K562 (cell line): ENCODE measurements around the gene GFOD1. TPM values are rescaled to one million over a fixed set of nuclear protein-coding genes. Genes with fewer than 3 reads are reported as not detected.

ENCODE experiments used
- ATAC-seq: fragments of 200-7000 bp; cut with Tn5 transposase; 3 replicates; pipeline ENCODE4 v1.9.1; 2020; ENCODE audit warnings: moderate library complexity
- BruUV-seq: library from RNA; stranded (reverse); fragments of 400-500 nt; replicated peaks from 2 replicates; lab custom pipeline; 2021; lab: Mats Ljungman, UMichigan
- CTCF ChIA-PET: fragments of 300-600 bp; formaldehyde crosslinking; extraction: SDS; loops from one replicate; lab custom pipeline; 2021; ENCODE audit warnings: low intra/inter-chr PET ratio; lab: Yijun Ruan, JAX
- POLR2A ChIA-PET: fragments of 300-600, 350-650 bp; sonication (Branson Sonifier 250); formaldehyde crosslinking; extraction: SDS; loops from one replicate; lab custom pipeline; 2021; ENCODE audit warnings: antibody characterized with exemption, inconsistent platforms; lab: Yijun Ruan, JAX
- DNase-seq, 4 experiments: peaks; one replicate each; pipeline versions ENCODE4 v3.0.0 to v3.0.0-alpha.2; 2011 to 2018; ENCODE audit warnings: low spot score in 3 of 4, mixed read lengths in 3 of 4; ENCODE audit errors: extremely low read depth in 1 of 4
- FAIRE-seq: peaks from 2 replicates; lab custom pipeline; 2011; peaks lifted over from hg19 to GRCh38; lab: Jason Lieb, UNC
- H2AFZ ChIP-seq: 2 replicates; pipeline ENCODE4 v1.6.0; 2011; ENCODE audit warnings: low read depth, low read length, control low read depth, inconsistent platforms
- H3K27ac ChIP-seq: fragments of 200-600 bp; 3 replicates; pipeline ENCODE4 v1.8.0; 2011; ENCODE audit warnings: low read depth, mild to moderate bottlenecking, control low read depth, inconsistent platforms, low read length, moderate library complexity, mixed read lengths; ENCODE audit errors: extremely low read depth
- H3K27me3 ChIP-seq, 2 experiments: fragments of 300-600 bp in 1 of 2; 2 replicates in 1 of 2; 3 replicates in 1 of 2; pipeline versions ENCODE4 v1.6.0 to v1.8.0; 2011; ENCODE audit warnings: inconsistent platforms in 2 of 2, low read length in 2 of 2, mild to moderate bottlenecking in 1 of 2, mixed read lengths in 1 of 2, moderate library complexity in 1 of 2; ENCODE audit not compliant: control insufficient read depth in 2 of 2, insufficient read depth in 2 of 2
- H3K36me3 ChIP-seq: fragments of 300-600 bp; 3 replicates; pipeline ENCODE4 v1.8.0; 2011; ENCODE audit warnings: mild to moderate bottlenecking, low read length, inconsistent platforms; ENCODE audit not compliant: control insufficient read depth, insufficient read depth
- H3K4me1 ChIP-seq, 2 experiments: fragments of 200-600 bp in 1 of 2; replicated peaks in 1 of 2; 2 replicates in 1 of 2; 3 replicates in 1 of 2; pipeline versions ENCODE4 v1.5.1 to v1.8.0; 2011; ENCODE audit warnings: inconsistent platforms in 2 of 2, low read length in 2 of 2, mild to moderate bottlenecking in 1 of 2, mixed read lengths in 1 of 2, moderate library complexity in 1 of 2; ENCODE audit not compliant: control insufficient read depth in 2 of 2, insufficient read depth in 2 of 2
- H3K4me2 ChIP-seq: 2 replicates; pipeline ENCODE4 v1.6.1; 2011; ENCODE audit warnings: low read length, control low read depth, inconsistent platforms, mixed read lengths; ENCODE audit not compliant: insufficient read depth
- H3K4me3 ChIP-seq: fragments of 200-600 bp; sonication (generic), shearing (Covaris generic); 2 replicates; pipeline ENCODE4 v1.5.1; 2016; ENCODE audit warnings: control low read depth, inconsistent platforms
- H3K79me2 ChIP-seq: fragments of 200-600 bp; 3 replicates; pipeline ENCODE4 v1.8.0; 2011; ENCODE audit warnings: low read length, inconsistent platforms; ENCODE audit not compliant: control insufficient read depth, insufficient read depth
- H3K9ac ChIP-seq, 2 experiments: 2 replicates each; pipeline versions ENCODE4 v1.6.0 to v1.6.1; 2011; ENCODE audit warnings: low read depth in 2 of 2, low read length in 2 of 2, control low read depth in 1 of 2, inconsistent platforms in 1 of 2, mild to moderate bottlenecking in 1 of 2, mixed read lengths in 1 of 2; ENCODE audit not compliant: insufficient read depth in 1 of 2
- H3K9me1 ChIP-seq: one replicate; pipeline ENCODE4 v1.6.0; 2011; ENCODE audit warnings: inconsistent platforms, mild to moderate bottlenecking, low read length, moderate library complexity; ENCODE audit not compliant: control insufficient read depth, insufficient read depth
- H3K9me3 ChIP-seq: replicated peaks from 2 replicates; pipeline ENCODE4 v1.5.1; 2011; ENCODE audit warnings: low read depth, low read length, inconsistent platforms; ENCODE audit not compliant: control insufficient read depth, insufficient read depth
- H4K20me1 ChIP-seq: replicated peaks from 2 replicates; pipeline ENCODE4 v1.6.1; 2011; ENCODE audit warnings: low read length, inconsistent platforms, mixed read lengths; ENCODE audit not compliant: control insufficient read depth, insufficient read depth
- BCL6 ChIP-seq: fragments of 250-450 bp; sonication (Bioruptor Pico); IDR thresholded peaks from 2 replicates; pipeline ENCODE4 v1.4.0; 2020
- CTCFL ChIP-seq: IDR thresholded peaks from 2 replicates; pipeline ENCODE4 v1.6.1; 2011; ENCODE audit warnings: borderline replicate concordance, low read depth, mild to moderate bottlenecking, moderate library complexity, low read length; ENCODE audit not compliant: insufficient read depth, poor library complexity, severe bottlenecking
- HNRNPL ChIP-seq: fragments of 200-400 bp; formaldehyde crosslinking; IDR thresholded peaks from 2 replicates; pipeline ENCODE4 v1.6.1; 2017; ENCODE audit warnings: low read depth, mild to moderate bottlenecking, low read length
- KLF6 ChIP-seq: fragments of 250-450 bp; sonication (Bioruptor Pico); IDR thresholded peaks from 2 replicates; pipeline ENCODE4 v1.4.0; 2020; ENCODE audit warnings: mild to moderate bottlenecking, moderate library complexity, borderline replicate concordance
- NR4A1 ChIP-seq, 2 experiments: fragments of 250-450 bp in 1 of 2; fragments of 450-650 bp in 1 of 2; sonication (Bioruptor Pico) in 1 of 2; IDR thresholded peaks; 2 replicates each; pipeline versions ENCODE4 v1.4.0 to v1.6.1; 2016 to 2020; ENCODE audit warnings: mild to moderate bottlenecking in 2 of 2, missing compliant biosample characterization in 1 of 2, missing genetic modification characterization in 1 of 2, moderate library complexity in 1 of 2
- RB1 ChIP-seq: fragments of 450-650 bp; IDR thresholded peaks from 2 replicates; pipeline ENCODE4 v1.6.1; 2017; ENCODE audit warnings: low read depth, mild to moderate bottlenecking
- ZNF263 ChIP-seq: sonication (generic); formaldehyde crosslinking; IDR thresholded peaks from 2 replicates; pipeline ENCODE4 v1.8.0; 2022; ENCODE audit warnings: mild to moderate bottlenecking, missing genetic modification reagents, borderline replicate concordance
- ZNF431 ChIP-seq: sonication (generic); formaldehyde crosslinking; IDR thresholded peaks from 2 replicates; pipeline ENCODE4 v1.8.0; 2022; ENCODE audit warnings: mild to moderate bottlenecking, missing genetic modification reagents
- WGBS: fragments of 100-300 bp; shearing (Covaris generic); methylation state at CpG from one replicate; pipeline ENCODE4 v1.1.6; 2016; ENCODE audit warnings: low coverage, mixed read lengths; ENCODE audit not compliant: insufficient coverage; ENCODE audit errors: missing lambda C conversion rate; 5-methylcytosine and 5-hydroxymethylcytosine counted together
- in situ Hi-C: fragments of 300-500 bp; cut with MboI; formaldehyde crosslinking; loops from 4 replicates; pipeline ENCODE4 v1.15.0; 2018; ENCODE audit warnings: inconsistent platforms, mixed read lengths
- intact Hi-C: fragments of 100-400 bp; cut with micrococcal nuclease; formaldehyde crosslinking; loops from 2 replicates; pipeline ENCODE4 v1.14.2; 2022
- polyA plus RNA-seq, 8 experiments: library from polyadenylated mRNA; depleted of rRNA in 4 of 8; stranded (reverse) in 5 of 8; unstranded in 3 of 8; fragments of >200 nt; fragmentation: Nextera tagmentation in 2 of 8; fragmentation: Illumina TruSeq in 1 of 8; extraction: Ambion mirVana in 2 of 8; extraction: Trizol in 1 of 8; gene quantifications; 2 replicates each; pipeline versions ENCODE4 v1.2.1 to v1.2.3, GENCODE V29; 2011 to 2014; ENCODE audit warnings: inconsistent platforms in 1 of 8, missing spikeins in 1 of 8
- total RNA-seq, 7 experiments: library from RNA; depleted of rRNA in 6 of 7; stranded (reverse); fragments of >200 nt in 6 of 7; fragmentation: Illumina TruSeq in 2 of 7; extraction: Trizol in 2 of 7; gene quantifications; 2 replicates each; pipeline versions ENCODE4 v1.2.1 to v1.2.3, GENCODE V29; 2011 to 2021; ENCODE audit warnings: low replicate concordance in 1 of 7
- TF ChIP-seq, protein P1 (sequence below): fragments of 450-650 bp; formaldehyde crosslinking; IDR thresholded peaks from 2 replicates; pipeline ENCODE4 v1.4.0; 2020; ENCODE audit warnings: mild to moderate bottlenecking
- TF ChIP-seq, protein P2 (sequence below), 3 experiments: IDR thresholded peaks in 2 of 3; conservative IDR thresholded peaks in 1 of 3; 2 replicates each; pipeline ENCODE4 v1.5.1; 2011 to 2012; ENCODE audit warnings: low read length in 3 of 3, mild to moderate bottlenecking in 3 of 3, control low read depth in 2 of 3, improper control_type of control experiment in 1 of 3, inconsistent platforms in 1 of 3, low read depth in 1 of 3, mixed read lengths in 1 of 3, moderate library complexity in 1 of 3; ENCODE audit not compliant: insufficient read depth in 2 of 3

Gene GFOD1
- total and polyA plus RNA-seq, 9 of the 15 experiments (the other 6 are each of a cell fraction or from before 2014, with no cell fraction given) = 3.8 to 12.0 (median 8.2) TPM

DNA sequence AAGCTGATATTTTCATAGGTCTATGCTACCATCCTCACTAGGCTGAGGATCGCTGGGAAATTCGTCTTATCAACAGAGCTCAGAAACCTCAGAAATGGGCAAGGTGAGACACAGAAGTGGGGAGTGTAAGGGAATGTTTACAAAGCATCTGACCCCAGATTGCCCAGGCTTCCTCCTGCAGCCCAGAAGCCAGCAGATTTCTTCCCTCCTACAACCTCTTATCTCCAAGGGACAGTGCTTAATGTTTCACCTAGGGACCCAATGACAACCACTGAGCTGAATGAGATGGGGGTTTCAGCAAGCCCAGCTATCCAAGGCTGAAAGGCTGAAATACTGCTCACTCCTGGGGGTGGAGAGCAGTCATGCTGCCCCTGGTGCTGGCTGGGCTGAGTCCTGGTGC is 106.6 kb downstream of the GFOD1 start (continued):
- TF ChIP-seq, protein P1, sequence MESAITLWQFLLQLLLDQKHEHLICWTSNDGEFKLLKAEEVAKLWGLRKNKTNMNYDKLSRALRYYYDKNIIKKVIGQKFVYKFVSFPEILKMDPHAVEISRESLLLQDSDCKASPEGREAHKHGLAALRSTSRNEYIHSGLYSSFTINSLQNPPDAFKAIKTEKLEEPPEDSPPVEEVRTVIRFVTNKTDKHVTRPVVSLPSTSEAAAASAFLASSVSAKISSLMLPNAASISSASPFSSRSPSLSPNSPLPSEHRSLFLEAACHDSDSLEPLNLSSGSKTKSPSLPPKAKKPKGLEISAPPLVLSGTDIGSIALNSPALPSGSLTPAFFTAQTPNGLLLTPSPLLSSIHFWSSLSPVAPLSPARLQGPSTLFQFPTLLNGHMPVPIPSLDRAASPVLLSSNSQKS (CRISPR knock-in tag) = no peak
- TF ChIP-seq NR4A1 (CRISPR knock-in tag; IDR thresholded peaks at IDR 0.05) (no peak), NR4A1 (tag; IDR thresholded peaks at IDR 0.05) (no peak)

DNA sequence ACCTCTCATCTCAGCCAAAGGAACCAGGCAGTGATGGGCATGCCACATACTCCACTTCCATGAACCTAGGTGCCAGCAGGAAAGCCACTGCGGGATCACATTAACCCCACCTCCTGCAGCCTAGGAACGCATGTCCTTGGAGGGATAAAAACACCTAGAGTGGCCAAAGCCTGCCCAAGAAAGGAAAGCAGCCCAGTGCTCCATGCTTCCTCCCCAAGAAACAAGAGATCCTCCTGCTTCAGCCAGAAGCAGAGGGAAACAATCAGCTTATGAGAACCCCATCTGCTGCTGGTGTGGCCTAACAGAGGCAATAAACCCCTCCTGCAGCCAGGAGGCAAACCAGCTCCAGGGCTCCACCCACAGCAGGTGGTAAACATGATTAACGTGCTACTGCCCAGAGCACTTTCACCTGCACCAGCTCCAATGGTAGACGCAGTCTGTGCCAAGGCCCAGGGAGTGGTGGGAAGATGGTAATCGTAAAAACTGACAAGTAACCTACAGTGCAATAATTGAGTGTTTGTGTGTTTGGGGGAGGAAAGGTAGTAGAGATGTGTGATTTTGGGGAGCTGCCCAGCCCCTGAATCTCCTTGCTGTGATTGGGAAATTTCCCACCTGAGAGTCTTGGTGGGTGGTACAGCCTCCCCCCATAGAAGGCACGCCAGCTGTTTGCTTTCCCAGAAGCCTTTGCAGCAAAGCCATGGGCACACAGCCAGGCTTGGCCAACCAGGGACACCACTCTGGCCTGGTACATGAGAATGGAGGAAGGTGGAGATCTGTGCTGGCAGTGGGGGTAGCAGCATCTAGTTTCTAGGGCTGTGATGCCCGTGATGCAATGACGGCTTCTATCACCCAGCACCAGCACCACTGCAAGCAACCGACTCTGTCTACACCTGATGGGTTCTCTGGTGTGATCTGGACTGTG is 108.5 kb downstream of the GFOD1 start:
- ATAC-seq = no peak
- no peak overlapping the region for H3K4me3 ChIP-seq
- POLR2A ChIA-PET = interaction anchor here (0.7 to 0.9 kb wide), 2 partner anchors 17 to 957 kb away, joined by 3 to 4 read pairs; no protein-coding TSS in a partner anchor
- TF ChIP-seq, protein P2, sequence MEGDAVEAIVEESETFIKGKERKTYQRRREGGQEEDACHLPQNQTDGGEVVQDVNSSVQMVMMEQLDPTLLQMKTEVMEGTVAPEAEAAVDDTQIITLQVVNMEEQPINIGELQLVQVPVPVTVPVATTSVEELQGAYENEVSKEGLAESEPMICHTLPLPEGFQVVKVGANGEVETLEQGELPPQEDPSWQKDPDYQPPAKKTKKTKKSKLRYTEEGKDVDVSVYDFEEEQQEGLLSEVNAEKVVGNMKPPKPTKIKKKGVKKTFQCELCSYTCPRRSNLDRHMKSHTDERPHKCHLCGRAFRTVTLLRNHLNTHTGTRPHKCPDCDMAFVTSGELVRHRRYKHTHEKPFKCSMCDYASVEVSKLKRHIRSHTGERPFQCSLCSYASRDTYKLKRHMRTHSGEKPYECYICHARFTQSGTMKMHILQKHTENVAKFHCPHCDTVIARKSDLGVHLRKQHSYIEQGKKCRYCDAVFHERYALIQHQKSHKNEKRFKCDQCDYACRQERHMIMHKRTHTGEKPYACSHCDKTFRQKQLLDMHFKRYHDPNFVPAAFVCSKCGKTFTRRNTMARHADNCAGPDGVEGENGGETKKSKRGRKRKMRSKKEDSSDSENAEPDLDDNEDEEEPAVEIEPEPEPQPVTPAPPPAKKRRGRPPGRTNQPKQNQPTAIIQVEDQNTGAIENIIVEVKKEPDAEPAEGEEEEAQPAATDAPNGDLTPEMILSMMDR (IDR thresholded peaks at IDR 0.05 in 2 of 3, conservative IDR thresholded peaks at IDR 0.05 in 1 of 3; ENCODE audit: insufficient read depth in 2 of 3, low read depth in 1 of 3, low read length in 3 of 3) = peak in 2 of 3 experiments; percentile 18 to 19; a peak in 2 of 6 replicates
- TF ChIP-seq BCL6 (CRISPR knock-in tag) = no peak
- no peak for TF ChIP-seq CTCFL
- no peak for TF ChIP-seq ZNF431 (CRISPR knock-in tag)
- TF ChIP-seq ZNF263 (CRISPR knock-in tag) = peak; percentile 57; the same call in 1 of the 2 replicates
- TF ChIP-seq RB1 = no peak
- no peak for TF ChIP-seq HNRNPL
- TF ChIP-seq KLF6 (CRISPR knock-in tag) = no peak

More for the DNA sequence above, 108.5 kb downstream of the GFOD1 start:
- in situ Hi-C loops = no loop called here
- H3K9ac ChIP-seq = no peak overlapping the region
- peaks cover 4 to 14% of the 10 kb centered on the region in 2 experiments; a peak in 4 of 5 replicates for H3K4me1 ChIP-seq
- intact Hi-C loops = no loop called here
- H3K9me3 ChIP-seq = no peaks in the 10 kb centered on the region
- no peaks in the 10 kb centered on the region for H3K79me2 ChIP-seq
- DNase-seq (no peak), FAIRE-seq (no peak)
- H2AFZ ChIP-seq = no peak overlapping the region
- no peak overlapping the region for H3K27ac ChIP-seq
- no peaks in the 10 kb centered on the region for H3K9me1 ChIP-seq
- H3K36me3 ChIP-seq = no peaks in the 10 kb centered on the region
- BruUV-seq = no TSS peak
- CTCF ChIA-PET = no interaction called here
- H3K4me2 ChIP-seq = no peak overlapping the region
- H3K27me3 ChIP-seq = peaks cover 0 to 11% of the 10 kb centered on the region in 2 experiments; a peak in 1 of 5 replicates
- H4K20me1 ChIP-seq = peaks cover 37% of the 10 kb centered on the region
- 33% methylated on average over 9 of the region's 9 CpGs for WGBS
